Adrenal gland (tissue), 12 donors: Measurements from ENCODE around the gene OR4D1. TPM values are rescaled to one million over a fixed set of nuclear protein-coding genes. Genes with fewer than 3 reads are reported as not detected.
A peak's percentile ranks its signal among the peaks of the same experiment; 100 is the strongest.

Experiments
- DNase-seq, 7 donors: peaks; one replicate each; pipeline ENCODE4 v3.0.0-alpha.2; 2019 to 2020
- H3K27ac ChIP-seq, 5 donors: fragments of 200-600 bp; sonication (generic) in 4 of 5; 1 replicate in 3 of 5; 2 replicates in 2 of 5; pipeline versions ENCODE4 v1.5.1 to v1.8.0; 2016 to 2020; ENCODE audit warnings: mild to moderate bottlenecking in 1 of 5
- H3K27me3 ChIP-seq: fragments of 200-600 bp; 2 replicates; pipeline ENCODE4 v1.8.0; 2021
- H3K36me3 ChIP-seq, 2 donors: fragments of 200-600 bp; replicated peaks in 1 of 2; 1 replicate in 1 of 2; 2 replicates in 1 of 2; pipeline versions ENCODE4 v1.5.1 to v1.8.0; 2018 to 2022
- H3K4me1 ChIP-seq, 2 donors: fragments of 200-600 bp; replicated peaks in 1 of 2; 1 replicate in 1 of 2; 2 replicates in 1 of 2; pipeline versions ENCODE4 v1.5.1 to v1.8.0; 2018 to 2021
- H3K4me3 ChIP-seq, 4 donors: fragments of 200-600 bp; sonication (generic) in 3 of 4; one replicate each; pipeline ENCODE4 v1.5.1; 2016 to 2018
- H3K9me3 ChIP-seq, 3 donors: fragments of 200-600 bp; sonication (generic) in 1 of 3; replicated peaks in 1 of 3; 1 replicate in 2 of 3; 2 replicates in 1 of 3; pipeline versions ENCODE4 v1.5.1 to v1.8.0; 2016 to 2021
- CTCF ChIP-seq, 6 experiments: fragments of 450-650 bp in 4 of 6; fragments of 200-600 bp in 2 of 6; sonication (generic) in 1 of 6; IDR thresholded peaks; 1 replicate in 5 of 6; 2 replicates in 1 of 6; pipeline versions ENCODE4 v1.5.1 to v1.8.0; 2016 to 2021; ENCODE audit warnings: antibody characterized with exemption in 6 of 6, mild to moderate bottlenecking in 2 of 6, moderate library complexity in 1 of 6
- POLR2A ChIP-seq, 2 donors: fragments of 450-650 bp; IDR thresholded peaks; one replicate each; pipeline ENCODE4 v1.6.1; 2017; ENCODE audit warnings: antibody characterized with exemption in 2 of 2, mild to moderate bottlenecking in 2 of 2, moderate library complexity in 1 of 2
- WGBS, 4 donors: extraction: QIAGEN DNeasy Blood & Tissue Kit in 2 of 4; methylation state at CpG; one replicate each; pipeline versions ENCODE4 v1.1.5 to v1.1.7; 2013 to 2017; 5-methylcytosine and 5-hydroxymethylcytosine counted together
- intact Hi-C, 2 donors: fragments of 100-400 bp; cut with DNase I; formaldehyde crosslinking; loops; one replicate each; pipeline versions ENCODE4 v1.14.1 to v1.15.0; 2022 to 2023
- polyA plus RNA-seq, 3 donors: library from polyadenylated mRNA; stranded (reverse); fragments of 200-250 nt in 2 of 3; fragments of 350-450 nt in 1 of 3; fragmentation: Illumina TruSeq in 1 of 3; extraction: RNeasy Lipid Tissue Mini Kit (QIAGEN cat#74804) in 1 of 3; gene quantifications; one replicate each; pipeline ENCODE4 v1.2.3, GENCODE V29; 2013 to 2014
- total RNA-seq, 9 donors: library from RNA; depleted of rRNA in 4 of 9; stranded (reverse); fragments of >200 nt in 4 of 9; fragments of 120-200 nt in 1 of 9; fragmentation: NEBNext Ultra II Directional in 1 of 9; extraction: Animal tissue kit (Norgen Biotek cat#: 25700) in 1 of 9; gene quantifications; one replicate each; pipeline versions ENCODE4 v1.1.0 to v1.2.4, GENCODE V29; 2013 to 2023
- donor health status: healthy with polysubstance abuse.
- donor health status: Bipolar disorder and iron deficiency.
- donor health status: DM: yes; HTN: yes; CAD: no.
- donor health status: DM: no; HTN: no; CAD: no.
- donor health status: DM: no; HTN: no; CAD: no.
- donor health status: DM: yes; HTN: yes; CAD: no.

OR4D1 gene
- total and polyA plus RNA-seq, 12 donors, result under 0.01 TPM; not detected in 11

DNA sequence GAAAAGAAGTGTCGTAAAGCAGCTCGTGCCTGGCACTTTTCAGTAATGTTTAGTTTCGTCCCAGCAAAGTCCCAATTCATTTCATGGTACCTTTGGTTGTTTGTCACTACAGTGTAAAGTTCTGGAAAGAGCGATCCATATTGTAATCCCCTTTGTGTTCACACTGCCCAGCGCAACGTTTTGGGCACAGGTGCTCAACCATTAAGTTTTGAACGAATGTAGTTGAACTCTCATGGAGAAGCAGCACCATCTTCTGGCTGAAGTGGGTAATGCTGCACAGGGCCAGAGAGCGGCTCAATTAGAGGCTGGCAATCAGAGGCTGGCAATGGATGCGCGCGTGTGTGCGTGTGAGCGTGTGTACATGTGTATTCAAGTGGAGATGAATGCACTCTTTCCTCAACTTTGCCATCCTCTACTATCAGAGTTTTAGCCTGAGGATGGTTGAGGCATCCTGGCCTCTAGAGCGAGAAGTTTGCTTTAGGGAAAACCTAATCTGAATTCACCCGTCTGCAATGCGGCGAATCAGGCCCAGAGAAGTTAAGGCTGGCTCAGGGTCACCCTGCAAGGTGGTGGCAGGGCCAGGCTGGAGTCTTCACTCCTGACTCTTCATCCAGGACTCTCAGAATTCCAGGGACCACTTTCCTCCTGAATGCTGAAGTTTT, 35.1 kb upstream of the OR4D1 start:
- Histone ChIP-seq H3K4me3 (no peak overlapping the region), H3K4me1 (no peaks in the 10 kb centered on the region), H3K27me3 (no peaks in the 10 kb centered on the region), H3K36me3 (no peaks in the 10 kb centered on the region), H3K27ac (no peak overlapping the region), H3K9me3 (no peaks in the 10 kb centered on the region)
- WGBS, 4 donors, result 32 to 35% (median 34%) methylated on average over 17 of the region's 17 CpGs
- DNase-seq, result peak; percentile 66 to 94 (median 84)
- TF ChIP-seq POLR2A (IDR thresholded peaks at IDR 0.05) (no peak), CTCF (IDR thresholded peaks at IDR 0.05) (peak; percentile 92 to 98 (median 96))
- intact Hi-C loops, result loop anchor here (5.0 to 10.0 kb wide), 4 partner anchors 106 to 988 kb away; partner anchors contain the start of gene SRSF1 (in 2 of the 2)

- Histone ChIP-seq H3K27ac (no peak overlapping the region), H3K4me3 (no peak overlapping the region), H3K4me1 (no peaks in the 10 kb centered on the region), H3K27me3 (no peaks in the 10 kb centered on the region), H3K36me3 (no peaks in the 10 kb centered on the region), H3K9me3 (no peaks in the 10 kb centered on the region)
- WGBS, 4 donors, result 60 to 77% (median 71%) methylated on average over 2 to 4 of the region's 4 CpGs
- TF ChIP-seq POLR2A (IDR thresholded peaks at IDR 0.05) (no peak), CTCF (IDR thresholded peaks at IDR 0.05) (no peak)
- intact Hi-C loops, result loop anchor here (5.0 to 10.0 kb wide), 4 partner anchors 107 to 989 kb away; partner anchors contain the start of gene SRSF1 (in 2 of the 2)
- DNase-seq, result no peak
These were observed 34.2 kb upstream of the OR4D1 start for GRCh38 chr17:58113947-58114346.

GRCh38 chr17:58117382-58117781, 30.8 kb upstream of the OR4D1 start:
- WGBS, 4 donors, result 85 to 88% (median 87%) methylated on average over 5 of the region's 5 CpGs
- no peak for TF ChIP-seq POLR2A (IDR thresholded peaks at IDR 0.05)
- no peak for TF ChIP-seq CTCF (IDR thresholded peaks at IDR 0.05)
- intact Hi-C loops, result loop anchor here (10.0 kb wide), 3 partner anchors 113 to 993 kb away; partner anchors contain the start of gene SRSF1 (in 1 of the 2)

GRCh38 chr17:58119491-58119890, 28.7 kb upstream of the OR4D1 start:
- TF ChIP-seq CTCF (IDR thresholded peaks at IDR 0.05) (no peak), POLR2A (IDR thresholded peaks at IDR 0.05) (no peak)
- intact Hi-C loops, result loop anchor here (10.0 kb wide), 3 partner anchors 115 to 995 kb away; partner anchors contain the start of gene SRSF1 (in 1 of the 2)
- Histone ChIP-seq H3K36me3 (no peaks in the 10 kb centered on the region), H3K9me3 (no peaks in the 10 kb centered on the region), H3K27ac (no peak overlapping the region), H3K27me3 (peaks cover 5% of the 10 kb centered on the region), H3K4me3 (no peak overlapping the region), H3K4me1 (no peaks in the 10 kb centered on the region)
- no peak for DNase-seq
- 47 to 66% (median 61%) methylated on average over 3 of the region's 3 CpGs for WGBS, 4 donors

More at GRCh38 chr17:58117382-58117781, 30.8 kb upstream of the OR4D1 start:
- Histone ChIP-seq H3K27me3 (no peaks in the 10 kb centered on the region), H3K27ac (no peak overlapping the region), H3K36me3 (no peaks in the 10 kb centered on the region), H3K4me1 (no peaks in the 10 kb centered on the region), H3K9me3 (no peaks in the 10 kb centered on the region), H3K4me3 (no peak overlapping the region)
- DNase-seq, result no peak
